K562 (cell line): Measurements from ENCODE around the gene GP2. TPM values are rescaled to one million over a fixed set of nuclear protein-coding genes. Genes with fewer than 3 reads are reported as not detected.

Experiments used
- ATAC-seq: fragments of 200-7000 bp; cut with Tn5 transposase; 3 replicates; pipeline ENCODE4 v1.9.1; 2020; ENCODE audit warnings: moderate library complexity
- BruUV-seq: library from RNA; stranded (reverse); fragments of 400-500 nt; replicated peaks from 2 replicates; lab custom pipeline; 2021; lab: Mats Ljungman, UMichigan
- CTCF ChIA-PET: fragments of 300-600 bp; formaldehyde crosslinking; extraction: SDS; loops from one replicate; lab custom pipeline; 2021; ENCODE audit warnings: low intra/inter-chr PET ratio; lab: Yijun Ruan, JAX
- POLR2A ChIA-PET: fragments of 300-600, 350-650 bp; sonication (Branson Sonifier 250); formaldehyde crosslinking; extraction: SDS; loops from one replicate; lab custom pipeline; 2021; ENCODE audit warnings: antibody characterized with exemption, inconsistent platforms; lab: Yijun Ruan, JAX
- DNase-seq, 4 experiments: peaks; one replicate each; pipeline versions ENCODE4 v3.0.0 to v3.0.0-alpha.2; 2011 to 2018; ENCODE audit warnings: low spot score in 3 of 4, mixed read lengths in 3 of 4; ENCODE audit errors: extremely low read depth in 1 of 4
- FAIRE-seq: peaks from 2 replicates; lab custom pipeline; 2011; peaks lifted over from hg19 to GRCh38; lab: Jason Lieb, UNC
- H2AFZ ChIP-seq: 2 replicates; pipeline ENCODE4 v1.6.0; 2011; ENCODE audit warnings: low read depth, low read length, control low read depth, inconsistent platforms
- H3K27ac ChIP-seq: fragments of 200-600 bp; 3 replicates; pipeline ENCODE4 v1.8.0; 2011; ENCODE audit warnings: low read depth, mild to moderate bottlenecking, control low read depth, inconsistent platforms, low read length, moderate library complexity, mixed read lengths; ENCODE audit errors: extremely low read depth
- H3K27me3 ChIP-seq, 2 experiments: fragments of 300-600 bp in 1 of 2; 2 replicates in 1 of 2; 3 replicates in 1 of 2; pipeline versions ENCODE4 v1.6.0 to v1.8.0; 2011; ENCODE audit warnings: inconsistent platforms in 2 of 2, low read length in 2 of 2, mild to moderate bottlenecking in 1 of 2, mixed read lengths in 1 of 2, moderate library complexity in 1 of 2; ENCODE audit not compliant: control insufficient read depth in 2 of 2, insufficient read depth in 2 of 2
- H3K36me3 ChIP-seq: fragments of 300-600 bp; 3 replicates; pipeline ENCODE4 v1.8.0; 2011; ENCODE audit warnings: mild to moderate bottlenecking, low read length, inconsistent platforms; ENCODE audit not compliant: control insufficient read depth, insufficient read depth
- H3K4me1 ChIP-seq, 2 experiments: fragments of 200-600 bp in 1 of 2; replicated peaks in 1 of 2; 2 replicates in 1 of 2; 3 replicates in 1 of 2; pipeline versions ENCODE4 v1.5.1 to v1.8.0; 2011; ENCODE audit warnings: inconsistent platforms in 2 of 2, low read length in 2 of 2, mild to moderate bottlenecking in 1 of 2, mixed read lengths in 1 of 2, moderate library complexity in 1 of 2; ENCODE audit not compliant: control insufficient read depth in 2 of 2, insufficient read depth in 2 of 2
- H3K4me2 ChIP-seq: 2 replicates; pipeline ENCODE4 v1.6.1; 2011; ENCODE audit warnings: low read length, control low read depth, inconsistent platforms, mixed read lengths; ENCODE audit not compliant: insufficient read depth
- H3K4me3 ChIP-seq: fragments of 200-600 bp; sonication (generic), shearing (Covaris generic); 2 replicates; pipeline ENCODE4 v1.5.1; 2016; ENCODE audit warnings: control low read depth, inconsistent platforms
- H3K79me2 ChIP-seq: fragments of 200-600 bp; 3 replicates; pipeline ENCODE4 v1.8.0; 2011; ENCODE audit warnings: low read length, inconsistent platforms; ENCODE audit not compliant: control insufficient read depth, insufficient read depth
- H3K9ac ChIP-seq, 2 experiments: 2 replicates each; pipeline versions ENCODE4 v1.6.0 to v1.6.1; 2011; ENCODE audit warnings: low read depth in 2 of 2, low read length in 2 of 2, control low read depth in 1 of 2, inconsistent platforms in 1 of 2, mild to moderate bottlenecking in 1 of 2, mixed read lengths in 1 of 2; ENCODE audit not compliant: insufficient read depth in 1 of 2
- H3K9me1 ChIP-seq: one replicate; pipeline ENCODE4 v1.6.0; 2011; ENCODE audit warnings: inconsistent platforms, mild to moderate bottlenecking, low read length, moderate library complexity; ENCODE audit not compliant: control insufficient read depth, insufficient read depth
- H3K9me3 ChIP-seq: replicated peaks from 2 replicates; pipeline ENCODE4 v1.5.1; 2011; ENCODE audit warnings: low read depth, low read length, inconsistent platforms; ENCODE audit not compliant: control insufficient read depth, insufficient read depth
- H4K20me1 ChIP-seq: replicated peaks from 2 replicates; pipeline ENCODE4 v1.6.1; 2011; ENCODE audit warnings: low read length, inconsistent platforms, mixed read lengths; ENCODE audit not compliant: control insufficient read depth, insufficient read depth
- E2F4 ChIP-seq: sonication (generic); formaldehyde crosslinking; IDR thresholded peaks from 2 replicates; pipeline ENCODE4 v1.8.0; 2022; ENCODE audit warnings: mild to moderate bottlenecking, low read depth, missing genetic modification reagents
- ETV6 ChIP-seq, 3 experiments: fragments of 150-350 bp in 1 of 3; sonication (generic) in 1 of 3; formaldehyde crosslinking in 1 of 3; IDR thresholded peaks; 2 replicates each; pipeline versions ENCODE4 v1.6.1 to v1.8.0; 2014 to 2022; ENCODE audit warnings: borderline replicate concordance in 2 of 3, low read depth in 2 of 3, antibody characterized with exemption in 1 of 3, low read length in 1 of 3, mild to moderate bottlenecking in 1 of 3, missing genetic modification reagents in 1 of 3
- PCBP2 ChIP-seq: fragments of 200-400 bp; formaldehyde crosslinking; IDR thresholded peaks from 2 replicates; pipeline ENCODE4 v1.6.1; 2018; ENCODE audit warnings: low read length, low read depth, mild to moderate bottlenecking, moderate library complexity; ENCODE audit not compliant: poor library complexity, severe bottlenecking
- ZBTB8A ChIP-seq: fragments of 450-650 bp; IDR thresholded peaks from 2 replicates; pipeline ENCODE4 v1.6.1; 2018; ENCODE audit warnings: mild to moderate bottlenecking, moderate library complexity; ENCODE audit not compliant: partially characterized antibody
- ZFPM2 ChIP-seq: fragments of 250-450 bp; sonication (Bioruptor Pico); IDR thresholded peaks from 2 replicates; pipeline ENCODE4 v1.5.1; 2022; ENCODE audit warnings: mild to moderate bottlenecking
- ZNF57 ChIP-seq: fragments of 450-650 bp; formaldehyde crosslinking; IDR thresholded peaks from 2 replicates; pipeline ENCODE4 v1.4.0; 2020; ENCODE audit warnings: mild to moderate bottlenecking, moderate library complexity
- WGBS: fragments of 100-300 bp; shearing (Covaris generic); methylation state at CpG from one replicate; pipeline ENCODE4 v1.1.6; 2016; ENCODE audit warnings: low coverage, mixed read lengths; ENCODE audit not compliant: insufficient coverage; ENCODE audit errors: missing lambda C conversion rate; 5-methylcytosine and 5-hydroxymethylcytosine counted together
- in situ Hi-C: fragments of 300-500 bp; cut with MboI; formaldehyde crosslinking; loops from 4 replicates; pipeline ENCODE4 v1.15.0; 2018; ENCODE audit warnings: inconsistent platforms, mixed read lengths
- intact Hi-C: fragments of 100-400 bp; cut with micrococcal nuclease; formaldehyde crosslinking; loops from 2 replicates; pipeline ENCODE4 v1.14.2; 2022
- polyA plus RNA-seq, 8 experiments: library from polyadenylated mRNA; depleted of rRNA in 4 of 8; stranded (reverse) in 5 of 8; unstranded in 3 of 8; fragments of >200 nt; fragmentation: Nextera tagmentation in 2 of 8; fragmentation: Illumina TruSeq in 1 of 8; extraction: Ambion mirVana in 2 of 8; extraction: Trizol in 1 of 8; gene quantifications; 2 replicates each; pipeline versions ENCODE4 v1.2.1 to v1.2.3, GENCODE V29; 2011 to 2014; ENCODE audit warnings: inconsistent platforms in 1 of 8, missing spikeins in 1 of 8
- total RNA-seq, 7 experiments: library from RNA; depleted of rRNA in 6 of 7; stranded (reverse); fragments of >200 nt in 6 of 7; fragmentation: Illumina TruSeq in 2 of 7; extraction: Trizol in 2 of 7; gene quantifications; 2 replicates each; pipeline versions ENCODE4 v1.2.1 to v1.2.3, GENCODE V29; 2011 to 2021; ENCODE audit warnings: low replicate concordance in 1 of 7
- TF ChIP-seq, protein P1 (sequence below): sonication (generic); formaldehyde crosslinking; IDR thresholded peaks from 2 replicates; pipeline ENCODE4 v1.8.0; 2022; ENCODE audit warnings: mild to moderate bottlenecking, missing genetic modification reagents
- TF ChIP-seq, protein P2 (sequence below): fragments of 450-650 bp; IDR thresholded peaks from 2 replicates; pipeline ENCODE4 v1.6.1; 2017; ENCODE audit warnings: mild to moderate bottlenecking, moderate library complexity

Gene GP2
- total and polyA plus RNA-seq, 9 of the 15 experiments (the other 6 are each of a cell fraction or from before 2014, with no cell fraction given), result 5.9 TPM; not detected in 8

DNA sequence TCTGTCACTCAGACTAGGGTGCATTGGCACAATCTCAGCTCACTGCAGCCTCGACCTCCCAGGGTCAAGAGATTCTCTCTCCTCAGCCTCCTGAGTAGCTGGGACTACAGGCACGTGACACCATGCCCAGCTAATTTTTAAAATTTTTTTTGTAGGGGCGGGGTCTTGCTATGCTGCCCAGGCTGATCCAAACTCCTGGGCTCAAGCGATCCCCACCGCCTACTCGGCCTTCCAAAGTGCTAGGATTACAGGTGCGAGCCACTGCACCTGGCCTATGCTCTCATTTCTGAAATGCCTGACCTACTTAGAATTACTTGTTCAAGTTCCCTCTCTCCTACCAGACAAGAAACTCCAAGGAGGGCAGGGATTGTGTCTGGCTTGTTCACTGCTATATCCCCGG is 5.1 kb upstream of the GP2 start:
- intact Hi-C loops, result no loop called here
- WGBS, result 0% methylated on average over 5 of the region's 8 CpGs
- H3K4me3 ChIP-seq, result no peak overlapping the region
- ChIA-PET POLR2A (no interaction called here), CTCF (no interaction called here)
- H3K79me2 ChIP-seq, result no peaks in the 10 kb centered on the region
- no TSS peak for BruUV-seq
- in situ Hi-C loops, result no loop called here
- H3K4me2 ChIP-seq, result no peak overlapping the region
- TF ChIP-seq ZFPM2 (no peak), ETV6 (IDR thresholded peaks at IDR 0.05; ENCODE audit: borderline replicate concordance in 1 of 2, low read depth in 2 of 2, low read length in 1 of 2) (no peak), ETV6 (CRISPR knock-in tag; IDR thresholded peaks at IDR 0.05; ENCODE audit: borderline replicate concordance) (no peak), E2F4 (CRISPR knock-in tag) (no peak), ZNF57 (CRISPR knock-in tag) (no peak), PCBP2 (no peak), ZBTB8A (no peak)
- TF ChIP-seq, protein P1, sequence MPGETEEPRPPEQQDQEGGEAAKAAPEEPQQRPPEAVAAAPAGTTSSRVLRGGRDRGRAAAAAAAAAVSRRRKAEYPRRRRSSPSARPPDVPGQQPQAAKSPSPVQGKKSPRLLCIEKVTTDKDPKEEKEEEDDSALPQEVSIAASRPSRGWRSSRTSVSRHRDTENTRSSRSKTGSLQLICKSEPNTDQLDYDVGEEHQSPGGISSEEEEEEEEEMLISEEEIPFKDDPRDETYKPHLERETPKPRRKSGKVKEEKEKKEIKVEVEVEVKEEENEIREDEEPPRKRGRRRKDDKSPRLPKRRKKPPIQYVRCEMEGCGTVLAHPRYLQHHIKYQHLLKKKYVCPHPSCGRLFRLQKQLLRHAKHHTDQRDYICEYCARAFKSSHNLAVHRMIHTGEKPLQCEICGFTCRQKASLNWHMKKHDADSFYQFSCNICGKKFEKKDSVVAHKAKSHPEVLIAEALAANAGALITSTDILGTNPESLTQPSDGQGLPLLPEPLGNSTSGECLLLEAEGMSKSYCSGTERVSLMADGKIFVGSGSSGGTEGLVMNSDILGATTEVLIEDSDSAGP (CRISPR knock-in tag), result no peak
- TF ChIP-seq, protein P2, sequence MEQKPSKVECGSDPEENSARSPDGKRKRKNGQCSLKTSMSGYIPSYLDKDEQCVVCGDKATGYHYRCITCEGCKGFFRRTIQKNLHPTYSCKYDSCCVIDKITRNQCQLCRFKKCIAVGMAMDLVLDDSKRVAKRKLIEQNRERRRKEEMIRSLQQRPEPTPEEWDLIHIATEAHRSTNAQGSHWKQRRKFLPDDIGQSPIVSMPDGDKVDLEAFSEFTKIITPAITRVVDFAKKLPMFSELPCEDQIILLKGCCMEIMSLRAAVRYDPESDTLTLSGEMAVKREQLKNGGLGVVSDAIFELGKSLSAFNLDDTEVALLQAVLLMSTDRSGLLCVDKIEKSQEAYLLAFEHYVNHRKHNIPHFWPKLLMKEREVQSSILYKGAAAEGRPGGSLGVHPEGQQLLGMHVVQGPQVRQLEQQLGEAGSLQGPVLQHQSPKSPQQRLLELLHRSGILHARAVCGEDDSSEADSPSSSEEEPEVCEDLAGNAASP, result no peak
- DNase-seq (no peak), ATAC-seq (no peak), FAIRE-seq (no peak)
- H3K4me1 ChIP-seq, result no peaks in the 10 kb centered on the region
- no peak overlapping the region for H3K27ac ChIP-seq
- H3K9me3 ChIP-seq, result no peaks in the 10 kb centered on the region
- H3K9ac ChIP-seq, result no peak overlapping the region
- H3K36me3 ChIP-seq, result no peaks in the 10 kb centered on the region
- 0 out of 5 replicates have a peak, but pooled peaks cover 0 to 2% of the 10 kb centered on the region in 2 experiments for H3K27me3 ChIP-seq
- no peaks in the 10 kb centered on the region for H4K20me1 ChIP-seq
- no peak overlapping the region for H2AFZ ChIP-seq
- H3K9me1 ChIP-seq, result no peaks in the 10 kb centered on the region
